Activated CD4-positive, alpha-beta T cell treated with anti-CD3 and anti-CD28 coated beads for 48 hours (primary cell): ENCODE results near the gene AQP11.
"Not testable (repeated sequence)": the region's sequence is repeated elsewhere in the genome, so short reads cannot be mapped to it uniquely, and the experiment has no call there.

Experiments used
- DNase-seq: peaks from one replicate; pipeline ENCODE4 v3.0.0-alpha.2; 2020

AQP11 gene, protein sequence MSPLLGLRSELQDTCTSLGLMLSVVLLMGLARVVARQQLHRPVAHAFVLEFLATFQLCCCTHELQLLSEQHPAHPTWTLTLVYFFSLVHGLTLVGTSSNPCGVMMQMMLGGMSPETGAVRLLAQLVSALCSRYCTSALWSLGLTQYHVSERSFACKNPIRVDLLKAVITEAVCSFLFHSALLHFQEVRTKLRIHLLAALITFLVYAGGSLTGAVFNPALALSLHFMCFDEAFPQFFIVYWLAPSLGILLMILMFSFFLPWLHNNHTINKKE

DNA sequence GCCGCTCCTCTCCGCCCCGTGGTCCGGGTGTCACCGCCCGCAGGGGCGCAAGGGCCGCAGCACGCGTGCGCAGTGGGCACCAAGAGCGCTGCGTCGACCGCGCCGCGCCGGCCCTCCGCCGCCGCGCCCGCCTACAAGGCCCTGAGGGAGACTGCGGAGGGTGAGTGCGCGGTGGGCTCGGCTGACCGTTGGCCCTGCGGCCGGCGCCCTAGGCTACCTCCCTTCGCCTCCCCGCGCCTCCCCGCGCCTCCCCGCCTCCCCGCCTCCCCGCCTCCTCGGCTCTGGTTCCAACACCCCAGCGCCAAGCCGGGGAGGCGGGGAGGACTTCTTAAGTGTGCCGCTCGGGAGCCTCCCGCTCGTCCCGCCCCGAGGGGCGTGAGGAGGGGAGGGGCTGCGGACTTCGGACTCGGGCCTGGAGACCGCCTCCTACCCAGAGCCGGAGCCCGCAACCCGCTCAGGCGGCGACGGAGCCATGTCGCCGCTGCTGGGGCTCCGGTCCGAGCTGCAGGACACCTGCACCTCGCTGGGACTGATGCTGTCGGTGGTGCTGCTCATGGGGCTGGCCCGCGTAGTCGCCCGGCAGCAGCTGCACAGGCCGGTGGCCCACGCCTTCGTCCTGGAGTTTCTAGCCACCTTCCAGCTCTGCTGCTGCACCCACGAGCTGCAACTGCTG is at the start of gene AQP11:
TSS of gene AQP11 (plus strand) at position 433 of the 673 bp plus-strand sequence. CDS start at position 473, 40 bp downstream.
- peak; percentile 71 for DNase-seq

DNA sequence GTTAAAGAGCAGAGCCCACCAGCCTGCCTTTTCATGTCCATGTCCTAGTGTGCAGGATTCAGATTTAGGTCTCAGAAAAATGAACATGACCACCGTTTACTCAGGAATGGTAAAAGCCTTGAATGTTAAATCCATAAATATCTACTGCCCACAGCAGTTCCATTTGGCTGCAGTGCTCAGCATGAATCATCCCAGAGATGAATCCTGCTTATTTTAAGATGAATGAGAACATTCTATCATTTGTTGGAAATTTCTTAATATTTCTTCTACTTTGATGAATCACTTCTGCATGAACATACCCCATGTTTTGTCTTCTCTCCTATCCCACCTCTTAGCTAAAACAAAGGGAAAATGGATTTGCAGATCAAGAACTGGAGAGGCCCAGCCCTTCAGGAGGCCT is 47.5 kb upstream of the AQP11 start:
- DNase-seq: no peak

DNA sequence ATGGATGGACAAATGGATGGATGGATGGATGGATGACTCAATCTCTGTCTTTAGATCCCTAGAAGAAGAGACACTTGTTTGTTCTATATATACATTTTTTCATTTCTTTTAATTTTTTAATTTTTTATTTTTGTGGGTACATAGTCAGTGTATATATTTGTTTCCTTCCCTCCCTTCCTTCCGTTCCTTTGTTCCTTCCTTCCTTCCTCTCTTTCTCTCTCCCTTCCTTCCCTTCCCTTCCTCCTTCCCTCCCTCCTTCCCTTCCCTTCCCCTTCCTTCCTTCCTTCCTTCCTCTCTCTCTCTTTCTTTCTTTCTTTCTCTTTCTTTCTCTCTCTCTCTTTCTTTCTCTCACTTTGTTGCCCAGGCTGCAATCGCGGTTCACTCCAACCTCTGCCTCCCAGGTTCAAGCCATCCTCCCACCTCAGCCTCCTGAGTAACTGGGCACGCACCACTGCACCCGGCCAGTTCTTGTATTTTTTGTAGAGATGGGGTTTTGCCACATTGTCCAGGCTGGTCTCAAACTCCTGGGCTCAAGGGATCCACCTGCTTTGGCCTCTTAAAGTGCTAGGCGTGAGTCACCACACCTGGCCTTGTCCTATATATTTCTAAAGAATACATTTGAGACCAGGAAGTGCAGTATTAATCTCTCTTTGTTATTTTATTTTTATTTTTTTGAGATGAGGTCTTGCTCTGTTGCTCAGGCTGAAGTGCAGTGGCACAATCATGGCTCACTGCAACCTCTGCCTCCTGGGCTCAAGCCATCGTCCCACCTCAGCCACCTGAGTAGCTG is 42.5 kb upstream of the AQP11 start:
- DNase-seq: no peak

DNA sequence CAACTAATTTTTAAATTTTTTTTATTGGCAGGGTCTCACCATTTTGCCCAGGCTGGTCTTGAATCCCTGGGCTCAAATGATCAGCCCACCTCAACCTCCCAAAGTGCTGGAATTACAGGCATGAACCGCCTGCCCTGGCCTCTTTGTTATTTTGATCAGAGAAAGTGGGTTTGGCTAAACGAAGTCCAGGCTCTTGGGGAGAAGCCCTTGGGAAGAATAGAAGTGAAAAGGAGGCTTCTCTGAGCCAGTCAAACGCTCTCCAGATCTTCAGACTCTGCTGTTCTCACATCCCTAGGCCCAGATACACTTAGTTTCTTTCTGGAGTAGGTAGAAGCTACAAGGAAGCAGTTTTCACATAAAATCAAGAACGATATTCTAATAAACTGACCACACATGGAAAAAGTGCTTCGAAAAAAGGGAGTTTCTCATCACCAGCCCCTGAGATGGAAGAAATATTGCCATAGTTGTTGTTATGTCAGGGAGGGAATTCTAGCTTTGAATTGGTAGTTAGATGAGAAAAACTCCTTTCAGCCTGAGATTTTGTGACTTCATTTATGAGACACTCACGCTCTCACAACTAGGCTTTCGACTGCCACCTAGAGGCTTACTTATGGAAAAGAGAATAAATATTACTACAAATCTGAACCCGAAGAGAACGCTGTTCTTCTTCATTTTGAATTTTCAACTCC is 41.7 kb upstream of the AQP11 start:
- peak; percentile 42 for DNase-seq

DNA sequence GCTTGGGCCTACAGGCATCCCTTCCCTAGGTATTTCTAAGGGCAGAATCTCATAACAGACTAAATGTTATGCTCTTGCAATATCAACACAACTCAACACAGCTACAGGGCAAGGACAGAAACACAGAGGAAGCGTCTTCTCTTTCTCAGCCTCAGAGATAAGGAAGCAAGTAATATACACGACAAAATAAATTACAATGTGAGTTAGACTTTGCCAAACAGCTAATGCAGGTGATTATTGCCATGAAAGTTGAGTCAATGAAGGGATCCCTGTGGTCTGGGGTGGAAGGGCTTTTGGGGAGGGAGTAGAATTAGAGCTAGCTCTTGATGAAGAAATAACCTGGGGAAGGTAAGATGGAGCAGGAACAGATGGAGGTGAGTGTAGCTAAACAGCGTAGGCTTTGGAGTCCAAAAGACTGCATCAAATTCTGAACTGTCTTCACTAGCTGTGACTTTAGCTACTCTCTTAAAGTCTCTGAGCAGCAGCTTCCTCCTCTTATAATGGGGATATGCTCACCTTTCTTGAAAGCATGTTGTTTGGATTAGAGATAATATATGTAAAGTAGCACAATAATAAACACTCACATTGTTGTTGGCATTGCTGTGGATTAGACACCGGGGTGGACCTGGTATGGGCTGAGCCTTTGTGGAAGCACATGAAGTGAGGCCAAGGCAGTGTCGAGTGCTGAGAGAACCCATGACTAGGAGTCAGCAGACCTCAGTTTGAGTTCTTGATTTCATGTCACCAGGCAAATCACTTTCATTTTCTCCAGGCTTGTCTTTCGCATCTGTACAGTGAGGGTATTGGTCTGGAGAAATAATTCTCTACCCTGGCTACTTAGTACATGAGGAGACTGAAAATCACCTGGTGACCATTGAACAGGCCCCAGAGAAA is 41.0 kb upstream of the AQP11 start:
- DNase-seq: no peak

DNA sequence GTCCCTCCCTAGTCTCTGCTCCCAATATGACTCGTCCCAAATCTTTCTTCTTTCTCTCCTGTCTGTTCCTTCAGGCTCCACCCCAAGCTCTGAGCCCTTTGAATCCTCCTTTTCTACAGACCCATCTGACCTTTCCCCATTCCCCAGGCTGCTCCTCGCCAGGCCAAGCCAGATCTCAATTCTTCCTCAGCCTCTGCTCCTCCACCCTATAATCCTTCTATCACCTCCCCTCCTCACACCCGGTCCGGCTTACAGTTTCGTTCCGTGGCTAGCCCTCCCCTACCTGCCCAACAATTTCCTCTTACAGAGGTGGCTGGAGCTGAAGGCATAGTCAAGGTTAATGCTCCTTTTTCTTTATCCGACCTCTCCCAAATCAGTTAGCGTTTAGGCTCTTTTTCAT is 38.3 kb upstream of the AQP11 start:
- DNase-seq: not testable (repeated sequence)

DNA sequence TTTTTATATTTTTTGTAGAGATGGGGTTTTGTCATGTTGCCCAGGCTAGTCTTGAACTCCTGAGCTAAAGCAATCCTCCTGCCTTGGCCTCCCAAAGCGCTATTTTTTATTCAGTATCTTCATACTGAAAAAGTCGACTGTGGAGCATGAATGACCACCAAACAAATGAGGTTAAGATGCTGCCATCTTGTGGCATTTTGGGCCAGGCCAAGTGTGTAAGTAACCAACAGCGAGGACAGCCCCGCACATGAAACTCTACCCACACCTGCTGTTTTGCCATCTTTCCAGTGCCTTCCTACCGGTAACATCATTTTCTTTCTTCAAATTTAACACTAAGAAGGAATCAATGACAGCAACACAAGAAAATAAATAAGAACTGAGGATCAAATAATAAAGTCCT is 32.2 kb upstream of the AQP11 start:
- DNase-seq: no peak

DNA sequence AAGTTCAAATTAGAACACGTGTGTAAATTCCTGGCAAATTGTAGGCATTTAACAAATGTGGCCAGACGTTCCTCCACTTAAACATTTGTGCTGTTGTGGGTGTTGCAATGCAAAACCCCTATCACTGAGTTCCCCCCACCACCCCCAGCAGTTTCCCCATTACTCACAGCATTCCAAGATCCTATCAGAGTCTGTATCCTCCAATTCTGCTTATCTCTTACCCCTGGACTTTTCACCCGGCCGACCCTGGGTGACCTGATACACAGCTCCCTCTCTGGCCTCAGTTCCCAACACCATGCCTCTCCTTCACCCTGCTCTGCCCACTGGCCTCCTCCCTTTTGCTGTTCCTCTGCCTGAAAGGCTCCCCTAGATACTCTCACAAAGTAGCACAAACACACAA is 31.4 kb upstream of the AQP11 start:
- no peak for DNase-seq

DNA sequence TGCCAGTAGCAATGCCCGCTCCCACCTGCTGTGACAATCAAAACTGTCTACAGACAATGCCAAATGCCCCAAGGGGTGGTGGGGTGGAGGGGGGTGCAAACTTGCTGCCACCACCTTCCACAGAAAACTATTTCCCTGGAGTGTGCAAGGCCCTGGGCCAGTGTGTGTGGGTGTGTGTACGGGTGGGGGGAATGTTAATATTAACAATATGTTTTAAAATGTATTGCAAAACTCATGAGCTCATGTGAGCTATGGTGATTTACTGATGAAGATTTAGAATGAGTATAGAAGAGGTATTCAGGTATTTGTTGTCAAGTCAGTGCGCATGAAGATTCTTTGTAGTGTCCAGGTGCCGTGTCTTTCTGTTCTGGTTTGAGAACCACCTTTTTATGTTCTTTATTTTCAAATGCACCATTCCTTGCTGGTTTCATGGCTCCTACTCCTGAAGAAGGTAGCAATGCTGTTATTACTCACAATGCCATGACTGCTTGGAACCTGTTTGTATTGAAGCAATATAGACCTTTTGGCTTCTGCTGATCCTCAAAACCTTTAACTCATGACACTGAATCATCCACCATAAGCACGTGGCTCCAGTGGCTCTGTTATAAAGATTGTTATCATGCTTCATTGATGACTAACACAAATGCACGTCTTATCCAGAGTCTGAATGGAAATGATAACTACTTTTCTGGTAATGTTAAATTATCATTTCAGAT is 29.9 kb upstream of the AQP11 start:
- DNase-seq: no peak

DNA sequence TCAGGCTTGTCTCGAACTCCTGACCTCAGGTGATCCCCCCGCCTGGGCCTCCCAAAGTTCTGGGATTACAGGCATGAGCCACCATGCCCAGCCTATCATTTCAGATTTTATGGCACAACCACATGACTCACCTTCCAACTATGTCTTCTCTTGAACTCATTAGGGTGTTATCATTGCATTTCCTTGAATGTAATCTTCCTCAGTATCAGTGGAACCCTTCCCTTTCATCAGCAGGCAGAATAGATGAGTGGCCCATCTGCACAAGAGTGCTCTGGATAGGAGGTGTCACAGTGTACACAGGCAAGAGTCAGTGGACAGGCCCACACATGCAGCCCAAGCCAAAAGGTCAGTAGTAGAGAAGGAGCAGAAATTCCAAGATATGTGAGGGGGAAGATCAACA is 29.1 kb upstream of the AQP11 start:
- DNase-seq: no peak

DNA sequence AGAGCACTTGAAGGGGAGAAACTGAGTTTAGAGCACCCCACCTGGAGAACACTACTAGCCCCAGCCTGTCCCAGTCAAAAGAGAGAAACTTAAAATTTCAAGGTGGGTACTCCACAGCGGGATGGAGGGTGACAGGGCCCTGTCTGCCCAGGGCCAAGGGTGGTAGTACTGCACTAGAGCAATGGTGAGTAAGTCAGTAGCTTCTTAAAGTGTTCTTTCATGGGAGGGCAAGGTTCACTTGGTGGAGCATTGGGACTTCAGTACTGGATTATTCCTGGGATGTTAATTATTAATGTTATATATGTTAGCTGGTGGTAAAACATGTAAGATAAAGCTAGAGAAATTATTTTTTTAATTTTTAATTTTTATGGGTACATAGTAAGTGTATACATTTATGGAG is 28.5 kb upstream of the AQP11 start:
- DNase-seq: no peak

DNA sequence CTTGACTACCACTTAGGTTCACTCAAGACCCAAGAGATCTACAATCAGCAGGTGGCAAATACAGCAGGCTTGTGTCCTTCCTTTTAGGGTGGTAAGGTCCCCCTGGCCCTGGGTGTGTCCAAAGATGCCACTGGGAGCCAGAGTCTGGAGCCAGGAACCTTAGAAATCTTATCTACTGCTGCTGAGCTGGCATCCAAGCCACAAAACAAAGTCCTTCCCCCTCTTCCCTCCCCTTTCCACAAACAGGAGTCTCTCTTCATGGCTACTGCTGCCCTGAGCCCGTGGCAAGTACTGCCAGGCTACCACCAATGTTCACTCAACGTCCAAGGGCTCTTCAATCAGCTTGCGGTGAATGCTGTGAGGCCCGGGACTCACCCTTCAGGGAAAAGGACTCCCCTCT is 21.4 kb upstream of the AQP11 start:
- DNase-seq: no peak

DNA sequence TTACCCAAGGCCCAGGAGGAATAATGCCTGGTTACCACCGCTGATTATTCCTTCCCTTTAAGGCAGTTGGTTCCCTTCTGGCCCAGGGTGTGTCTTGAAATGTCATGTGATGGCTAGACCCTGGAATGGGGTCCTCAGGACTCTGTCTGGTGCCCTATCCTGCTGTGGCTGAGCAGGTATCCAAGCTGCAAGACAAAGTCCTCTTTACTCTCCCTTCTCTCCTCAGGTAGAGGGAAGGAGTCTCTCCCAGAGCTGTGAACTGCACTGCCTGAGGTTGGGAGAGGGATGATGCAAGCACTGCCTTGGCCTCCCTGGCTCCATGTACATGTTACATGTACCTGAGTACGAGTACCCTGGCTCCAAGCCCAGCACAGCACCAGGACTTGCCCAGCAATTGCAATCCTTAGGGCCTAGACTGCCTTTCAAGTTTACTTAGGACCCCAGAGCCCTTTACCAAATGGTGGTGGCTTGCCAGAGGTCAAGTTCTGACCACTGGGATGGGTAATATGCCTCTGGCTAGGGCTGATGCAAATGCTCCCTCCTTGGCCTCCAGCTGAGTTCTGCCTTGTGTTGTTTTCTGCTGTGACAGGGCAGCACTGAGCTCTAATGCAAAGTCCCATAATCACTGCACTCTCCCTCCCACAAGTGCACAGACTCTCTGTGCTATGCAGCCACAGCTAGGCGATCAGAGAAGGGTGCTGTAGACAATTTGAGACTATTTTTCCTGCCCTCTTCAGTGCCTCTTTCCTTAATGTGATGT is 20.7 kb upstream of the AQP11 start:
- no peak for DNase-seq

DNA sequence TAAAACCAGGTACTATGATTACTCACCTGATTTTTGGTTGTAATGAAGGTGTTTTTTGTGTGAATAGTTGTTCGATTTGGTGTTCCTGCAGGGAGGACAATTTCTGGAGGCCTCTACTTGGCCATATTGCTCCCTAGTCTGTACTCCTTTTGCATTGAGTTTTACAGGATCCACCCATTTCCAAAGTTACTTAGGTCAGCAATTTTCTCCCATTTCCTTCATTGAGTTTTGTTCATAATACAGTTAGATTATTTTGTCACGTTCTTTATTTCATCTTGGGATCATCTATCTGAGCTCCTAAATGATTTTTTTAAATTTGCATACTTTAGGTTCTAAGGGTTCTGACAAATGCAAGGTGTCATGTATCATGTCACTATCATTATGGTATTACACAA is 20.1 kb upstream of the AQP11 start:
- DNase-seq: no peak

DNA sequence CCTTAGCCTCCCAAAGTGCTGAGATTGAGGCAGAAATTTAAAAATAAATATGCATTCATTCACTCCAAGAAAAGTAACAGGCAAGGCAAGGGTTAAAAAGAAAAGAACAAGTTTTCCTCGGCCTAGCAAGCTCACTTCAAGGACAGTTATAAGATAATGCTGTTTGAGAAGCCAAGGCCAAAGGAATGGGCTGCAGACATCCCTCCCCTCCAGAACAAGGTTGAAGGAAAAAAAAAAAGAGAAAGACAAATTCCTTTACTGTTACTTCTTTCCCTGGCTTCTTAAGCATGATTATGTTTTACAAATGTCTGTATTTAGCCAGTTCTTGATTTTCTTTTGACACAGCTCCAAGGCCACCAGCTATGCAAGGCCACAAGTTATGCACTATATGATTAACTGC is 18.9 kb upstream of the AQP11 start:
- DNase-seq: not testable (repeated sequence)

DNA sequence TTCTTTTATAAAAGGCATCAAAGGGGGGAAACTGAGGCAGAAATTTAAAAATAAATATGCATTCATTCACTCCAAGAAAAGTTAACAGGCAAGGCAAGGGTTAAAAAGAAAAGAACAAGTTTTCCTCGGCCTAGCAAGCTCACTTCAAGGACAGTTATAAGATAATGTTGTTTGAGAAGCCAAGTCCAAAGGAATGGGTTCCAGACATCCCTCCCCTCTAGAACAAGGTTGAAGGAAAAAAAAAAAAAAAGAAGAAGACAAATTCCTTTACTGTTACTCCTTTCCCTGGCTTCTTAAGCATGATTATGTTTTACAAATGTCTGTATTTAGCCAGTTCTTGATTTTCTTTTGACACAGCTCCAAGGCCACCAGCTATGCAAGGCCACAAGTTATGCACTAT is 14.3 kb upstream of the AQP11 start:
- DNase-seq: not testable (repeated sequence)

DNA sequence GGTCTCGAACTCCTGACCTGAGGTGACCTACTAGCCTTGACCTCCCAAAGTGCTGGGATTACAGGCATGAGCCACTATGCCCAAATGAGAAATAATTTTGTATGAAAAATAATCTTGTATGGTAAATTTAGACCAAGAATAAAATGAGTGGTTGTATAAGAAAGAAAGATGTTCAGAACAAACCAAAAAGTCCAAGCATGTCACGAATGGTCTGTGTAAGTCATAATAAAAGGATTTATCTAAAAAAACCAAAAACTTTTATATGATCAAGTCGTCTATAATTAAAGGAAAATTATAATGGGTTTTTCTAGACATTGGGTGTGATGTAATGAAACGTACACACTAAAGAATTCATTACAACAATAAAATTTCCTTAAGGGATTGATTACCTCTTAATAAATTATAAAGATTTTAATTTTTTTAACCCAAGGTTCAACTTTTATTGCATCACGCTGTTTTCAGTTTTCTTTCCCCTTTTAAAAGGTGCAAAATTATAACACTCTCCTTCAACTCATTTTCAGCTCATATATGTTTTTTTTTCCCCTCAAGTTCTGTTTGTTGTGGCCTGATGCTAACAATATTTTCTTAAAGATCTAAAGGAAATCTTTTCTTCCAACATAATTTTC is 8.9 kb upstream of the AQP11 start:
- no peak for DNase-seq

DNA sequence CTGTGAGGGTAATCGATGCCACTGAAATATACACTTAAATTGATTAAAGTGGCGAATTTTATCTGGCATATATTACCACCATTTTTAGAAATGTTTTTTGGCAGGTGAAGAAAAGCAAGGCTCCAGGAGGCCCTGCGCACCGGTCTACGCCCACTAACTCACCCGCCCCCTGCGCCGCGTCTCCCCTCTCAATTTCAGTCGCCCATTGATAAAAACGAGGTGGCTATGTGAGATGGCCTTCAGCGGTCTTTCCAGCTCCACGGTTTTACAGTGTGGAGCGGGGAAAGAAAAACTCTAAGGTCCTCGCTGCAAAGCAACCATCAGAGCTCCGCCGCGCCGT is 602 bp upstream of the AQP11 start:
- DNase-seq: no peak

DNA sequence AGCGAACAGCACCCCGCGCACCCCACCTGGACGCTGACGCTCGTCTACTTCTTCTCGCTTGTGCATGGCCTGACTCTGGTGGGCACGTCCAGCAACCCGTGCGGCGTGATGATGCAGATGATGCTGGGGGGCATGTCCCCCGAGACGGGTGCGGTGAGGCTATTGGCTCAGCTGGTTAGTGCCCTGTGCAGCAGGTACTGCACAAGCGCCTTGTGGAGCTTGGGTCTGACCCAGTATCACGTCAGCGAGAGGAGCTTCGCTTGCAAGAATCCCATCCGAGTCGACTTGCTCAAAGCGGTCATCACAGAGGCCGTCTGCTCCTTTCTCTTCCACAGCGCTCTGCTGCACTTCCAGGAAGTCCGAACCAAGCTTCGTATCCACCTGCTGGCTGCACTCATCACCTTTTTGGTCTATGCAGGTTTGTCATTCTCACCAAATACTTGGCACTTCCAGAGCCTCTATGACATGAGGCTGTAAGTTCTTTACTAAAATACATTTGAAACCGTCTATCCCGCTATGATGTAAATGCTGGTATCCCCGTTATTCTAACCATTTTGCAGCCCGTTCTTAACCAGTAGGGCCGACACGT is 535 bp downstream of the AQP11 start:
- DNase-seq: peak; percentile 27

DNA sequence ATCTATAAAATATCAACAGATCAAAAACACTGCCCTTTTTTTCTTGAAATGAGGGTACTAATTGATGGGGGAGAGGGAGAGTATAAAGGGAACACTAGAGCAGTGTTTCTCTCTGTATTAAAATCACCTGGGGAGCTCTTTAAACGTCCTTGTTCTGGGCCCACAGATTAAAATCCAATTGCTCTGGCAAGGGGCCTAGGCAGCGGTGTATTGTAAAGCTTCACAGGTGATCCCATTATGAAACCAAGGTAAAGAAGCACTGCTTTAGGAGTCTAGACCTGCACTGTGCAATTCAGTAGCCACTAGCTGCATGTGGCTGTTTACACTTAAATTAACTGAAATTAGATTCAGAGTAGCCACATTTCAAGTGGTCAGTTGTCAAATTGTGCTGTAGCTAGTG is 3.0 kb downstream of the AQP11 start:
- no peak for DNase-seq
